GM10266 (cell line): ENCODE results near the gene TEAD2.

Source experiments
- DNase-seq: peaks from one replicate; pipeline ENCODE4 v3.0.0; 2012; ENCODE audit errors: extremely low spot score
- TF ChIP-seq, protein P1 (sequence below): IDR thresholded peaks from 2 replicates; pipeline ENCODE4 v1.5.1; 2012; ENCODE audit warnings: mild to moderate bottlenecking, low read depth; ENCODE audit not compliant: control insufficient read depth, insufficient read depth; ENCODE audit errors: missing control alignments

TEAD2 gene

GRCh38 chr19:49362048-49362928, at the start of gene TEAD2:
Gene TEAD2, minus strand, starts transcription at chr19:49362416. Its CDS starts 2,341 bp downstream, at chr19:49360075.
- DNase-seq = no peak
- TF ChIP-seq, protein P1, sequence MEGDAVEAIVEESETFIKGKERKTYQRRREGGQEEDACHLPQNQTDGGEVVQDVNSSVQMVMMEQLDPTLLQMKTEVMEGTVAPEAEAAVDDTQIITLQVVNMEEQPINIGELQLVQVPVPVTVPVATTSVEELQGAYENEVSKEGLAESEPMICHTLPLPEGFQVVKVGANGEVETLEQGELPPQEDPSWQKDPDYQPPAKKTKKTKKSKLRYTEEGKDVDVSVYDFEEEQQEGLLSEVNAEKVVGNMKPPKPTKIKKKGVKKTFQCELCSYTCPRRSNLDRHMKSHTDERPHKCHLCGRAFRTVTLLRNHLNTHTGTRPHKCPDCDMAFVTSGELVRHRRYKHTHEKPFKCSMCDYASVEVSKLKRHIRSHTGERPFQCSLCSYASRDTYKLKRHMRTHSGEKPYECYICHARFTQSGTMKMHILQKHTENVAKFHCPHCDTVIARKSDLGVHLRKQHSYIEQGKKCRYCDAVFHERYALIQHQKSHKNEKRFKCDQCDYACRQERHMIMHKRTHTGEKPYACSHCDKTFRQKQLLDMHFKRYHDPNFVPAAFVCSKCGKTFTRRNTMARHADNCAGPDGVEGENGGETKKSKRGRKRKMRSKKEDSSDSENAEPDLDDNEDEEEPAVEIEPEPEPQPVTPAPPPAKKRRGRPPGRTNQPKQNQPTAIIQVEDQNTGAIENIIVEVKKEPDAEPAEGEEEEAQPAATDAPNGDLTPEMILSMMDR = no peak

DNA sequence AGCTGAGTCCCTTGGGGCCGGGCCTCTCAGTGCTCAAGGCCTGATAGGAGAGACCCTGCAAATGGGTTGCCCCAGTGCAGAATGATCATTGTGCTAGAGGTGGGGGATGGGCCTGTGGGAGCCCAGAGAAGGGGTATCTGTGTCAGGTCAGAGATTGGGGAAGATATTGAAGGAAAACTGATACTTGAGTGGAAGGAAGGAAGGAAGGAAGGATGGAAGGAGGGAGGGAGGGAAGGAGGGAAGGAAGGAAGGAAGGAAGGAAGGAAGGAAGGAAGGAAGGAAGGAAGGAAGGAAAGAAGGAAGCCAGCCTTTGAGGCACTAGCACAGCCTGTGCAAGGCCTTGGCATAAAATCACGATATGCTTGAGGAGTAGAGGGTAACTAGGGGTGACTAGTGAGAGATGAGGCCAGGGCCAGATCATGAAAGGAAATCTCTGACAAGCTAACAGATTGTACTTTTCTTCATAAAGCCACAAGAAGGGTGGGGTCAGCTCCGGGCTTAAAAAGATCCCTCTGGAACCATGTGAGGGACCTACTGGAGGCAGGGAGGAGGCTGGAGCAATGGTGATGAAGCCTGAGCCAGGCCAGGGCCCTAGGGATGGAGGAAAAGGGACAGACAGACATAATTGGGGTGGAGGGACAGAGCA, 49.6 kb upstream of the TEAD2 start:
- TF ChIP-seq, protein P1 = no peak
- no peak for DNase-seq

GRCh38 chr19:49409441-49410029, 47.3 kb upstream of the TEAD2 start:
- TF ChIP-seq, protein P1 = no peak
- peak; percentile 55 for DNase-seq

DNA sequence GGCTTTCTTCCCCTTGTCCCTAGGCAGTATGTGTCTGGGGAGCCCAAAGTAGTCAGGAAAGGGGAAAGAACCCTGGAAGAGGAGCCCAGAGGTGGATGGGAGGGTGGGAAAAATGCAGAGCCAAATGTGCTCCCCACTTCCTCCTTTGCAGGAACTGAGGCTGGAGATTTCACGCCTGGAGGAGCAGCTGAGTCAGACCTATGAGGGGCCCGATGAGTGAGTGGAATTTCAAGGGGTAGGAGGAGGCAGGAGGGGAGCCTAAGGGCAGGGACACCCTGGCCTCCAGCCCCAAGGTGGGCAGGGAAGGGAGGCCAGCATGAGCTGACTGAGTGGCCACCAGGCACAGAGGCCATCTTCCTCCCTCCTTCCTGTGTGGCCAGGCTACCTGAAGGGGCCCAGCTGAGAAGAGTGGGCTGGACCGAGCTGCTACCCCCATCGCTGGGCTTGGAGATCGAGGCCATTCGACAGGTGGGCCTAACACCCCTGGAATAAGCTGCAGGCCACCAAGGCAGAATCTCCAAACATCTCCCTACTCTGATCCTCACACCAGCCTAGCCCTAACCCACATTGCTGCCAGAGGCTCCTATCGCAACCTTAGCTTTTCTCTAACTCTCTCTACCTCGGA, 46.7 kb upstream of the TEAD2 start:
- peak; percentile 26 for DNase-seq
- TF ChIP-seq, protein P1 = no peak

DNA sequence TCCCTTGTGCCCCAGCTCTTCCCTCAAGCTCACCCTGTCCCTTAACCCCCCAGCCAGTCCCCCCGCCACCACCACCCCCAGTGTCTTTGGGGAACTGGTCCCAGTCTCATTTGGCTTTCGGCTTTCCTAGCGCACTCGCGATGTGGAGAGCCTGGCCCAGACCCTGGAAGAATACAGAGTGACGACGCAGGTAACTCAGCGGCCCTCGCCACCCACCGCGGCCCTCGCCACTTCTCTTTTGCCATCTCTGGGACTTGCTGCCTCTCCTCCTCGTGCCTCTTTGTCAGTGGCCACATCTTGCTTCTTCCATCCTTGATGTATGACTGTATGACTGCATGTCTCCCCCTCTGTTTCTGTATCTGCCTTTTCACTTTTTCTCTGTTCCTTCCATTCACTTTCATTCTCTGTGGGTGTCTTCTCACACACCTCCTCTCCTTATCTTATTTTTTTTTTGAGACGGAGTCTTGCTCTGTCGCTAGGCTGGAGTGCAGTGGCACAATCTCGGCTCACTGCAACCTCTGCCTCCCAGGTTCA, 45.3 kb upstream of the TEAD2 start:
- no peak for DNase-seq
- TF ChIP-seq, protein P1 = no peak

- DNase-seq = no peak
- TF ChIP-seq, protein P1 = no peak
These were observed 44.9 kb upstream of the TEAD2 start for GRCh38 chr19:49407079-49407478.
